ENCODE results near the gene ZNF316. TPM values are rescaled to one million over a fixed set of nuclear protein-coding genes. Genes with fewer than 3 reads are reported as not detected.

ZNF316 gene
- total and polyA plus RNA-seq, 2 donors (not counting 1 experiment from before 2014, with no cell fraction given) = 5.1 to 13.0 TPM

GRCh38 chr7:6646465-6646864 is 9.3 kb downstream of the ZNF316 start:
- H2AFZ ChIP-seq (ENCODE audit: low read length) = no peak overlapping the region
- TF ChIP-seq, protein P1, sequence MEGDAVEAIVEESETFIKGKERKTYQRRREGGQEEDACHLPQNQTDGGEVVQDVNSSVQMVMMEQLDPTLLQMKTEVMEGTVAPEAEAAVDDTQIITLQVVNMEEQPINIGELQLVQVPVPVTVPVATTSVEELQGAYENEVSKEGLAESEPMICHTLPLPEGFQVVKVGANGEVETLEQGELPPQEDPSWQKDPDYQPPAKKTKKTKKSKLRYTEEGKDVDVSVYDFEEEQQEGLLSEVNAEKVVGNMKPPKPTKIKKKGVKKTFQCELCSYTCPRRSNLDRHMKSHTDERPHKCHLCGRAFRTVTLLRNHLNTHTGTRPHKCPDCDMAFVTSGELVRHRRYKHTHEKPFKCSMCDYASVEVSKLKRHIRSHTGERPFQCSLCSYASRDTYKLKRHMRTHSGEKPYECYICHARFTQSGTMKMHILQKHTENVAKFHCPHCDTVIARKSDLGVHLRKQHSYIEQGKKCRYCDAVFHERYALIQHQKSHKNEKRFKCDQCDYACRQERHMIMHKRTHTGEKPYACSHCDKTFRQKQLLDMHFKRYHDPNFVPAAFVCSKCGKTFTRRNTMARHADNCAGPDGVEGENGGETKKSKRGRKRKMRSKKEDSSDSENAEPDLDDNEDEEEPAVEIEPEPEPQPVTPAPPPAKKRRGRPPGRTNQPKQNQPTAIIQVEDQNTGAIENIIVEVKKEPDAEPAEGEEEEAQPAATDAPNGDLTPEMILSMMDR (conservative IDR thresholded peaks at IDR 0.05 in 1 of 2, IDR thresholded peaks at IDR 0.05 in 1 of 2; ENCODE audit: low read depth in 1 of 2, low read length in 2 of 2) = no peak
- TF ChIP-seq EZH2 (IDR thresholded peaks at IDR 0.05; ENCODE audit: low read length, missing control alignments) = no peak
- no peaks in the 10 kb centered on the region for H3K9me3 ChIP-seq (ENCODE audit: control insufficient read depth, insufficient read depth, low read depth, low read length)
- H3K36me3 ChIP-seq (ENCODE audit: control insufficient read depth, insufficient read depth, low read length) = peaks cover 21% of the 10 kb centered on the region
- H3K4me2 ChIP-seq (ENCODE audit: extremely low read depth, insufficient read depth, low read length) = no peak overlapping the region
- no peaks in the 10 kb centered on the region for H4K20me1 ChIP-seq (ENCODE audit: control insufficient read depth, extremely low read depth, insufficient read depth, low read length)
- H3K27me3 ChIP-seq (ENCODE audit: control insufficient read depth, insufficient read depth, low read length) = no peaks in the 10 kb centered on the region
- no peaks in the 10 kb centered on the region for H3K79me2 ChIP-seq (ENCODE audit: control insufficient read depth, insufficient read depth, low read length)
- H3K27ac ChIP-seq (ENCODE audit: insufficient read depth, low read length) = no peak overlapping the region
- H3K9ac ChIP-seq (ENCODE audit: insufficient read depth, low read length) = no peak overlapping the region
- H3K4me3 ChIP-seq (replicated peaks in 1 of 4; ENCODE audit: control extremely low read depth in 1 of 4, insufficient read depth in 1 of 4, low read depth in 3 of 4, low read length in 4 of 4) = no peak overlapping the region
- no peaks in the 10 kb centered on the region for H3K4me1 ChIP-seq (ENCODE audit: control insufficient read depth, extremely low read depth, insufficient read depth, low read length)
- no peak for DNase-seq (ENCODE audit: low read depth in 2 of 2)

DNA sequence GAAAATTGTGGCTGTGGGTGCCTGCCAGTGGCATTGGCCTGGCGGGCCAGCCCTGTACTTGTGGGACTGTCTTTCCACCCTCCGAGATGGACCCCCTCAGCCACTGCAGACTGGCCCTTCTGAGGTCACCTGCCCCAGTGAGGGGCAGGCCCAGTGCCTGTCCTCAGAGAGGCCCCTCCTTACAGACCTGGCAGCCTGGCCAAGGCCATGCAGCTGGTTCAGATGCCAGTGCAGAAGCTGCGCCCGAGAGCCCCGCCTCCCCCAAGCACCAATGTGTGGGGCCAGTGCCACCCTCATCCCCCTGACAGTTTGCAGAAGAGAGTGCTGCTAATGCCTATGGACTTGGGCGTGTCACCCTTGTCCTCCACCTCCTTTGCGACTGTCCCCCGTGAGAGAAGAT is 10.0 kb downstream of the ZNF316 start:
- no peak overlapping the region for H3K4me2 ChIP-seq (ENCODE audit: extremely low read depth, insufficient read depth, low read length)
- H3K4me1 ChIP-seq (ENCODE audit: control insufficient read depth, extremely low read depth, insufficient read depth, low read length) = no peaks in the 10 kb centered on the region
- H3K27me3 ChIP-seq (ENCODE audit: control insufficient read depth, insufficient read depth, low read length) = no peaks in the 10 kb centered on the region
- no peaks in the 10 kb centered on the region for H3K79me2 ChIP-seq (ENCODE audit: control insufficient read depth, insufficient read depth, low read length)
- no peak overlapping the region for H3K27ac ChIP-seq (ENCODE audit: insufficient read depth, low read length)
- H2AFZ ChIP-seq (ENCODE audit: low read length) = no peak overlapping the region
- H3K9me3 ChIP-seq (ENCODE audit: control insufficient read depth, insufficient read depth, low read depth, low read length) = no peaks in the 10 kb centered on the region
- TF ChIP-seq EZH2 (IDR thresholded peaks at IDR 0.05; ENCODE audit: low read length, missing control alignments) = no peak
- TF ChIP-seq, protein P1 (conservative IDR thresholded peaks at IDR 0.05 in 1 of 2, IDR thresholded peaks at IDR 0.05 in 1 of 2; ENCODE audit: low read depth in 1 of 2, low read length in 2 of 2) = no peak
- H3K36me3 ChIP-seq (ENCODE audit: control insufficient read depth, insufficient read depth, low read length) = peaks cover 23% of the 10 kb centered on the region
- H3K4me3 ChIP-seq (replicated peaks in 1 of 4; ENCODE audit: control extremely low read depth in 1 of 4, insufficient read depth in 1 of 4, low read depth in 3 of 4, low read length in 4 of 4) = no peak overlapping the region
- no peak overlapping the region for H3K9ac ChIP-seq (ENCODE audit: insufficient read depth, low read length)
- no peak for DNase-seq (ENCODE audit: low read depth in 2 of 2)
- no peaks in the 10 kb centered on the region for H4K20me1 ChIP-seq (ENCODE audit: control insufficient read depth, extremely low read depth, insufficient read depth, low read length)

DNA sequence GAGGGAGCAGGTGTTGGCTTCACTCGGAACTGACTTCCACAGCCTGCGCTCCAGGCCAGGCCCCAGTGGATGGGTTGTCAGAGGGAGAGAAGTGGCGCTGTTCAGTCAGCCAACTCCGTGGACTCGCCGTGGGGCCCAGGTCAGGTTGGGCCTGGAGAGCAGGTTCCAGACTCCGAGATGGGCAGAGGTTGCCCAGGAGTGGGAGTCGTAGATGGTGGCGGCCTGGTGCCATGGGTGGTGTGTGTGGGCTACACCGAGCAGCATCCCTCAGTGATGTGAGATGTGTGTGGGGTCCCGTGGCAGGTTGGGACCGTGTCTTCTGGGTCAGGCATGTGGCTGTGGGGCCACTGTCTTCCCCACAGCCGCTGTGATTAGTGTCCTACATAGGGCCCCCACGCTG is 10.4 kb downstream of the ZNF316 start:
- Histone ChIP-seq H4K20me1 (ENCODE audit: control insufficient read depth, extremely low read depth, insufficient read depth, low read length) (no peaks in the 10 kb centered on the region), H3K27ac (ENCODE audit: insufficient read depth, low read length) (no peak overlapping the region), H3K9me3 (ENCODE audit: control insufficient read depth, insufficient read depth, low read depth, low read length) (no peaks in the 10 kb centered on the region), H3K4me3 (replicated peaks in 1 of 4; ENCODE audit: control extremely low read depth in 1 of 4, insufficient read depth in 1 of 4, low read depth in 3 of 4, low read length in 4 of 4) (no peak overlapping the region), H3K27me3 (ENCODE audit: control insufficient read depth, insufficient read depth, low read length) (no peaks in the 10 kb centered on the region), H3K9ac (ENCODE audit: insufficient read depth, low read length) (no peak overlapping the region), H3K79me2 (ENCODE audit: control insufficient read depth, insufficient read depth, low read length) (no peaks in the 10 kb centered on the region), H3K4me2 (ENCODE audit: extremely low read depth, insufficient read depth, low read length) (no peak overlapping the region), H3K36me3 (ENCODE audit: control insufficient read depth, insufficient read depth, low read length) (peaks cover 24% of the 10 kb centered on the region), H3K4me1 (ENCODE audit: control insufficient read depth, extremely low read depth, insufficient read depth, low read length) (no peaks in the 10 kb centered on the region), H2AFZ (ENCODE audit: low read length) (no peak overlapping the region)
- DNase-seq (ENCODE audit: low read depth in 2 of 2) = no peak
- no peak for TF ChIP-seq EZH2 (IDR thresholded peaks at IDR 0.05; ENCODE audit: low read length, missing control alignments)
- TF ChIP-seq, protein P1 (conservative IDR thresholded peaks at IDR 0.05 in 1 of 2, IDR thresholded peaks at IDR 0.05 in 1 of 2; ENCODE audit: low read depth in 1 of 2, low read length in 2 of 2) = no peak

Data from fibroblast of lung (primary cell).